HCT116 (cell line): Measurements from ENCODE around the gene TMEM42. TPM values are rescaled to one million over a fixed set of nuclear protein-coding genes. Genes with fewer than 3 reads are reported as not detected.

Experiments
- ATF3 ChIP-seq: IDR thresholded peaks from 2 replicates; pipeline ENCODE4 v1.6.1; 2012
- CTCF ChIP-seq, 3 experiments: fragments of 200-600 bp in 1 of 3; sonication (generic) in 1 of 3; IDR thresholded peaks in 2 of 3; conservative IDR thresholded peaks in 1 of 3; 2 replicates each; pipeline ENCODE4 v1.5.1; 2012 to 2017; ENCODE audit warnings: low read depth in 2 of 3, low read length in 2 of 3, antibody characterized with exemption in 1 of 3, borderline replicate concordance in 1 of 3, control low read depth in 1 of 3, mild to moderate bottlenecking in 1 of 3, mixed read lengths in 1 of 3, mixed run types in 1 of 3, moderate library complexity in 1 of 3; ENCODE audit not compliant: insufficient read depth in 1 of 3
- EZH2 ChIP-seq: fragments of 200-600 bp; sonication (generic); IDR thresholded peaks from 2 replicates; pipeline ENCODE4 v1.6.1; 2017; ENCODE audit warnings: antibody characterized with exemption, mixed run types
- MAX ChIP-seq: IDR thresholded peaks from 2 replicates; pipeline ENCODE4 v1.6.1; 2012
- POLR2AphosphoS5 ChIP-seq: IDR thresholded peaks from 2 replicates; pipeline ENCODE4 v1.6.1; 2011; ENCODE audit warnings: mild to moderate bottlenecking, low read depth, low read length, moderate library complexity
- RAD21 ChIP-seq: IDR thresholded peaks from 2 replicates; pipeline ENCODE4 v1.6.1; 2012; ENCODE audit warnings: low read depth, mild to moderate bottlenecking
- SP1 ChIP-seq: IDR thresholded peaks from 2 replicates; pipeline ENCODE4 v1.6.1; 2012; ENCODE audit warnings: low read depth
- SRF ChIP-seq: IDR thresholded peaks from 2 replicates; pipeline ENCODE4 v1.6.1; 2012; ENCODE audit warnings: low read depth
- YY1 ChIP-seq: IDR thresholded peaks from 2 replicates; pipeline ENCODE4 v1.6.1; 2011; ENCODE audit warnings: low read length, low read depth, moderate library complexity, mild to moderate bottlenecking; ENCODE audit not compliant: insufficient replicate concordance; ENCODE audit errors: extremely low read depth
- ZBTB33 ChIP-seq: IDR thresholded peaks from 2 replicates; pipeline ENCODE4 v1.6.1; 2011; ENCODE audit warnings: mild to moderate bottlenecking, low read length, moderate library complexity; ENCODE audit not compliant: insufficient replicate concordance; ENCODE audit errors: extremely low read depth
- total RNA-seq: library from RNA; stranded (reverse); gene quantifications from one replicate; pipeline ENCODE4 v1.2.1, GENCODE V29; 2021; ENCODE audit not compliant: unreplicated experiment

Gene TMEM42
- total RNA-seq, 1 experiment from 2014 or later = 13.9 TPM

- no peak for TF ChIP-seq ZBTB33
- TF ChIP-seq SP1 = no peak
- TF ChIP-seq EZH2 = no peak
- TF ChIP-seq ATF3 = no peak
- no peak for TF ChIP-seq YY1
- TF ChIP-seq SRF = no peak
- no peak for TF ChIP-seq MAX
- TF ChIP-seq RAD21 = no peak
- TF ChIP-seq CTCF (IDR thresholded peaks at IDR 0.05 in 2 of 3, conservative IDR thresholded peaks at IDR 0.05 in 1 of 3; ENCODE audit: borderline replicate concordance in 1 of 3, insufficient read depth in 1 of 3, low read depth in 2 of 3, low read length in 2 of 3) = no peak
- TF ChIP-seq POLR2AphosphoS5 = no peak
- TF ChIP-seq, all 23 proteins: peak for 0
Observed at GRCh38 chr3:44865272-44866035, 3.7 kb downstream of the TMEM42 start (continued).
